Measurements from ENCODE around the gene SRGAP3.

Gene SRGAP3

GRCh38 chr3:8983591-8983990, 265.9 kb downstream of the SRGAP3 start:
- Histone ChIP-seq H3K4me3 (ENCODE audit: low read length in 2 of 2) (no peak overlapping the region), H3K27ac (ENCODE audit: low read depth in 2 of 2, low read length in 2 of 2) (no peak overlapping the region), H3K36me3 (ENCODE audit: control insufficient read depth in 2 of 2, insufficient read depth in 2 of 2, low read length in 2 of 2) (no peaks in the 10 kb centered on the region), H3K9me3 (ENCODE audit: control insufficient read depth in 2 of 2, low read length in 2 of 2) (peaks cover 0 to 7% of the 10 kb centered on the region in 2 donors), H3K27me3 (ENCODE audit: control insufficient read depth in 2 of 2, insufficient read depth in 2 of 2, low read length in 2 of 2) (no peaks in the 10 kb centered on the region), H3K4me1 (ENCODE audit: control insufficient read depth in 2 of 2, insufficient read depth in 2 of 2, low read length in 2 of 2) (peaks cover 3 to 8% of the 10 kb centered on the region in 2 donors), H3K9ac (ENCODE audit: low read depth in 1 of 2, low read length in 2 of 2) (no peak overlapping the region)

DNA sequence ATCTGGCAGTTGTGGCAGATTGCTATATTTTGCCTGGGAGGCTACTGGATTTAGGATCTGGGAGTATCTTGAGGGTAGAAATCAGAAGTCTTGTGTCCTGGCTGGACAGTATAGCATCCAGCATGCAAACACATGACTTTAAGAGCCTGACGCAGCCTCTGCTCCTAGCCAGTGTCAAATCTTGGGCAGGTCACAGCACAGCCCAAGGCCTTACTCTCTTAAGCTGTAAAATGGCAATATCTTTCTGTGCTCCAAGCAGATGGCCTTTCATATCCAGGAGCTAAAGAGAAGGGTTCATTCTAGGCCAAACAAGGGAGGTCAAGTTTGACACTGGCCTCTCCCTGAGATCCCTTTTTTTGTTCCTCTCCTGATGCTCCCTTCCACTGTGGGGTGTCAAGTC, 266.4 kb downstream of the SRGAP3 start:
- peaks cover 0 to 7% of the 10 kb centered on the region in 2 donors for H3K9me3 ChIP-seq (ENCODE audit: control insufficient read depth in 2 of 2, low read length in 2 of 2)
- no peak overlapping the region for H3K27ac ChIP-seq (ENCODE audit: low read depth in 2 of 2, low read length in 2 of 2)
- H3K27me3 ChIP-seq (ENCODE audit: control insufficient read depth in 2 of 2, insufficient read depth in 2 of 2, low read length in 2 of 2) = no peaks in the 10 kb centered on the region
- peaks cover 3 to 8% of the 10 kb centered on the region in 2 donors for H3K4me1 ChIP-seq (ENCODE audit: control insufficient read depth in 2 of 2, insufficient read depth in 2 of 2, low read length in 2 of 2)
- H3K9ac ChIP-seq (ENCODE audit: low read depth in 1 of 2, low read length in 2 of 2) = no peak overlapping the region
- no peaks in the 10 kb centered on the region for H3K36me3 ChIP-seq (ENCODE audit: control insufficient read depth in 2 of 2, insufficient read depth in 2 of 2, low read length in 2 of 2)
- no peak overlapping the region for H3K4me3 ChIP-seq (ENCODE audit: low read length in 2 of 2)

GRCh38 chr3:8982509-8982908, 266.9 kb downstream of the SRGAP3 start:
- Histone ChIP-seq H3K27me3 (ENCODE audit: control insufficient read depth in 2 of 2, insufficient read depth in 2 of 2, low read length in 2 of 2) (no peaks in the 10 kb centered on the region), H3K9me3 (ENCODE audit: control insufficient read depth in 2 of 2, low read length in 2 of 2) (peaks cover 0 to 7% of the 10 kb centered on the region in 2 donors), H3K27ac (ENCODE audit: low read depth in 2 of 2, low read length in 2 of 2) (no peak overlapping the region), H3K9ac (ENCODE audit: low read depth in 1 of 2, low read length in 2 of 2) (no peak overlapping the region), H3K36me3 (ENCODE audit: control insufficient read depth in 2 of 2, insufficient read depth in 2 of 2, low read length in 2 of 2) (no peaks in the 10 kb centered on the region), H3K4me3 (ENCODE audit: low read length in 2 of 2) (no peak overlapping the region), H3K4me1 (ENCODE audit: control insufficient read depth in 2 of 2, insufficient read depth in 2 of 2, low read length in 2 of 2) (peaks cover 3 to 8% of the 10 kb centered on the region in 2 donors)

- no peak overlapping the region for H3K9ac ChIP-seq (ENCODE audit: low read depth in 1 of 2, low read length in 2 of 2)
Observed at GRCh38 chr3:8981700-8982099, 267.7 kb downstream of the SRGAP3 start.

DNA sequence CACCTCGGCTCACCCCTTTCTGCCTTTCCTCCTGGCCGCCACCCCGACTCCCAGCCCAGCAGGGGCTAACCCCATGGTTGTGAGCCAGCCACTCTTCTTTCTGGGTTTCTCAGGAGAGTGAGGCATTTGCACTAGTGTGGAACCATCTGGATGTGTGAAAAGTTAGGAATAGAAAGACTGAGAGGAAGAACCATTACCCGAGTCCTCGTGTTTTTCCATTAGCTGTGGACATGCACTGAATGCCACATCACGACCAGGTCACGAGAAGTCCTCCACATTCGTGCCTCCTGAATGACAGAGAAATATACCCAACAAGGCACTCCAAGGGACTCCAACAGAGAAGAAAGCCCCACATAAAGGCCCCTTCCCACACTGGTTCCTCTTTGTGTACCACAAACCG, 268.1 kb downstream of the SRGAP3 start:
- H3K4me1 ChIP-seq (ENCODE audit: control insufficient read depth in 2 of 2, insufficient read depth in 2 of 2, low read length in 2 of 2) = peaks cover 3 to 8% of the 10 kb centered on the region in 2 donors

More at GRCh38 chr3:8981700-8982099, 267.7 kb downstream of the SRGAP3 start:
- no peak overlapping the region for H3K27ac ChIP-seq (ENCODE audit: low read depth in 2 of 2, low read length in 2 of 2)
- no peaks in the 10 kb centered on the region for H3K36me3 ChIP-seq (ENCODE audit: control insufficient read depth in 2 of 2, insufficient read depth in 2 of 2, low read length in 2 of 2)
- no peak overlapping the region for H3K4me3 ChIP-seq (ENCODE audit: low read length in 2 of 2)
- peaks cover 3 to 8% of the 10 kb centered on the region in 2 donors for H3K4me1 ChIP-seq (ENCODE audit: control insufficient read depth in 2 of 2, insufficient read depth in 2 of 2, low read length in 2 of 2)
- H3K9me3 ChIP-seq (ENCODE audit: control insufficient read depth in 2 of 2, low read length in 2 of 2) = peaks cover 0 to 7% of the 10 kb centered on the region in 2 donors
- H3K27me3 ChIP-seq (ENCODE audit: control insufficient read depth in 2 of 2, insufficient read depth in 2 of 2, low read length in 2 of 2) = no peaks in the 10 kb centered on the region

DNA sequence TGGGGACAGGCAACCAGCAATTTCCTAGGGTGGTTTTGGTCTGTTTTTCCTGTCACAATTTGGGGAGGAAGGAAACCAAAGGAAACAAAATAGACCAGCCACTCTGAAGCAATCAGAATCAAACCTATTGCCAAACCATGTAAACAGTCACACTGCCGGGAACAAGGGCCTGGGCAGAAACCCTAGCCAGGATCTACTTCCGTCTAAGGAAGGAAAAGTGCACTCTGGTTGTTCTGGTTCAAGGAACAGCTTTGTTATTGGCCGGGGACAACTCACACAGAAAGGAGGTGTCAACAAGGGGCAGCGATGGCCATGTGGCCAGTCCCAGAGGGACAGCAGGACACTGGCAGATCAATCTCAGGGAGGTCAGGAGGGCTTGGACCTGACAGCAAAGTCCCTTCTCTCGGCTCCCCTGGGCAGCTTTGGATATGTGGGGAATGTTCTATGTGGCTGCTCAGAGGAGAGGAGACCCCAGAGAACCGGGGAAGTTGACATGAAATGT, 268.6 kb downstream of the SRGAP3 start:
- H3K27ac ChIP-seq (ENCODE audit: low read depth in 2 of 2, low read length in 2 of 2) = no peak overlapping the region

More for the DNA sequence above, 268.1 kb downstream of the SRGAP3 start:
- Histone ChIP-seq H3K9ac (ENCODE audit: low read depth in 1 of 2, low read length in 2 of 2) (no peak overlapping the region), H3K27ac (ENCODE audit: low read depth in 2 of 2, low read length in 2 of 2) (no peak overlapping the region), H3K4me3 (ENCODE audit: low read length in 2 of 2) (no peak overlapping the region), H3K36me3 (ENCODE audit: control insufficient read depth in 2 of 2, insufficient read depth in 2 of 2, low read length in 2 of 2) (no peaks in the 10 kb centered on the region), H3K27me3 (ENCODE audit: control insufficient read depth in 2 of 2, insufficient read depth in 2 of 2, low read length in 2 of 2) (no peaks in the 10 kb centered on the region), H3K9me3 (ENCODE audit: control insufficient read depth in 2 of 2, low read length in 2 of 2) (peaks cover 0 to 7% of the 10 kb centered on the region in 2 donors)

DNA sequence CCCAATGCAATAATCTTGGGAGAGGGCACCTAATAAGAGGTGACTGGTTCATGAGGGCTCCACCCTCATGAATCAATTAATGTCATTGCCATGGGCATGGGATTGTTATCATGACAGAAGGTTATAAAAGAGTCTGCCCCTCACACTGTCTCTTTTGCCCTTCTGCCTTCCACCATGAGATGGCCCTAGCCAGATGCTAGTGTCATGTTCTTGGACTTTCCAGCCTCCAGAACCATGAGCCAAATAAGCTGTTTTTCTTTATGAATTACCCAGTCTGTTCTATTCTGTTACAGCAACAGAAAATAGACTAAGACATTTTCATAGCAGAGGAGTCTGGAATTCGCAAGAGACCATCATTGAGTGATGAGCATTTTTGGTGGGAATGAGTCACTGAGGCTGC, 270.2 kb downstream of the SRGAP3 start:
- Histone ChIP-seq H3K4me3 (ENCODE audit: low read length in 2 of 2) (no peak overlapping the region), H3K36me3 (ENCODE audit: control insufficient read depth in 2 of 2, insufficient read depth in 2 of 2, low read length in 2 of 2) (no peaks in the 10 kb centered on the region), H3K9me3 (ENCODE audit: control insufficient read depth in 2 of 2, low read length in 2 of 2) (peaks cover 0 to 7% of the 10 kb centered on the region in 2 donors), H3K9ac (ENCODE audit: low read depth in 1 of 2, low read length in 2 of 2) (no peak overlapping the region), H3K4me1 (ENCODE audit: control insufficient read depth in 2 of 2, insufficient read depth in 2 of 2, low read length in 2 of 2) (peaks cover 3 to 8% of the 10 kb centered on the region in 2 donors), H3K27ac (ENCODE audit: low read depth in 2 of 2, low read length in 2 of 2) (no peak overlapping the region), H3K27me3 (ENCODE audit: control insufficient read depth in 2 of 2, insufficient read depth in 2 of 2, low read length in 2 of 2) (no peaks in the 10 kb centered on the region)

More for the DNA sequence above, 268.6 kb downstream of the SRGAP3 start:
- no peaks in the 10 kb centered on the region for H3K27me3 ChIP-seq (ENCODE audit: control insufficient read depth in 2 of 2, insufficient read depth in 2 of 2, low read length in 2 of 2)
- H3K4me1 ChIP-seq (ENCODE audit: control insufficient read depth in 2 of 2, insufficient read depth in 2 of 2, low read length in 2 of 2) = peaks cover 3 to 8% of the 10 kb centered on the region in 2 donors
- H3K36me3 ChIP-seq (ENCODE audit: control insufficient read depth in 2 of 2, insufficient read depth in 2 of 2, low read length in 2 of 2) = no peaks in the 10 kb centered on the region
- H3K9ac ChIP-seq (ENCODE audit: low read depth in 1 of 2, low read length in 2 of 2) = no peak overlapping the region
- peaks cover 0 to 7% of the 10 kb centered on the region in 2 donors for H3K9me3 ChIP-seq (ENCODE audit: control insufficient read depth in 2 of 2, low read length in 2 of 2)
- no peak overlapping the region for H3K4me3 ChIP-seq (ENCODE audit: low read length in 2 of 2)

GRCh38 chr3:8978551-8978950, 270.9 kb downstream of the SRGAP3 start:
- no peaks in the 10 kb centered on the region for H3K27me3 ChIP-seq (ENCODE audit: control insufficient read depth in 2 of 2, insufficient read depth in 2 of 2, low read length in 2 of 2)
- no peaks in the 10 kb centered on the region for H3K36me3 ChIP-seq (ENCODE audit: control insufficient read depth in 2 of 2, insufficient read depth in 2 of 2, low read length in 2 of 2)
- H3K9me3 ChIP-seq (ENCODE audit: control insufficient read depth in 2 of 2, low read length in 2 of 2) = peaks cover 0 to 7% of the 10 kb centered on the region in 2 donors
- H3K9ac ChIP-seq (ENCODE audit: low read depth in 1 of 2, low read length in 2 of 2) = no peak overlapping the region
- H3K4me3 ChIP-seq (ENCODE audit: low read length in 2 of 2) = no peak overlapping the region
- peaks cover under 1 to 2% of the 10 kb centered on the region in 2 donors for H3K4me1 ChIP-seq (ENCODE audit: control insufficient read depth in 2 of 2, insufficient read depth in 2 of 2, low read length in 2 of 2)
- no peak overlapping the region for H3K27ac ChIP-seq (ENCODE audit: low read depth in 2 of 2, low read length in 2 of 2)

DNA sequence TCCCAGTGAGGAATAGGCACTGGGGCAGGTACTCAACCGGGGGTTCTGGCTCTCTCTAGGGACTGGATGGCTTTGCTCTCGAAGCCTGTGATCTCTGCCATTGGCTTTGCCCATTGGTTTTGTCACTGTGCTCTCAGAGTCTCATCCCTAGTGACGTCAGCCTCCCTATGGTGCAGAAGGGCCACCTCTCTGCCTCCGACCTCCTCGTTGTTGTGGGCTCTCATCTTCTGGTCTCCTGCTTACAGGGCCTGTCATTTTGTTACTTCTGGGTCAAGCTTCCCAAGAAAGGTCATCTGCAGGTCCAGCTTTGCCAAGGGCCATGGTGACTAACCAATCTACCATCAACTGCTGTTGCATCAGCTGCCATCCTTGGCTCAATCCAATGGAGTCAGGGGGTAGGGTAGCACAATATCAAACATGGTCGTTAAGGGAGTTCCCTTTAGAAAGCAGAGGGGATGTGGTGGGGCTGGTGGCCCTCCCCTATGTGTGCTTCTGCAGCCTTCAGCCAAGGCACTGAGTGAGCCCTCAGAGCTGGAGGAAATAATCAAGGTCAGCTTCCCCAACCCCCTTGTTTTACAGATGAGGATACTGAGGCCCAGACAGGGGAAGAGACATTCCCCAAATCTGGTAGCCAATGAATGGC, 272.8 kb downstream of the SRGAP3 start:
- H3K4me3 ChIP-seq (ENCODE audit: low read length in 2 of 2) = no peak overlapping the region
- H3K9me3 ChIP-seq (ENCODE audit: control insufficient read depth in 2 of 2, low read length in 2 of 2) = peaks cover 0 to 7% of the 10 kb centered on the region in 2 donors
- H3K4me1 ChIP-seq (ENCODE audit: control insufficient read depth in 2 of 2, insufficient read depth in 2 of 2, low read length in 2 of 2) = no peaks in the 10 kb centered on the region
- no peaks in the 10 kb centered on the region for H3K36me3 ChIP-seq (ENCODE audit: control insufficient read depth in 2 of 2, insufficient read depth in 2 of 2, low read length in 2 of 2)
- H3K27ac ChIP-seq (ENCODE audit: low read depth in 2 of 2, low read length in 2 of 2) = no peak overlapping the region
- no peak overlapping the region for H3K9ac ChIP-seq (ENCODE audit: low read depth in 1 of 2, low read length in 2 of 2)
- no peaks in the 10 kb centered on the region for H3K27me3 ChIP-seq (ENCODE audit: control insufficient read depth in 2 of 2, insufficient read depth in 2 of 2, low read length in 2 of 2)

- Histone ChIP-seq H3K4me1 (ENCODE audit: control insufficient read depth in 2 of 2, insufficient read depth in 2 of 2, low read length in 2 of 2) (no peaks in the 10 kb centered on the region), H3K4me3 (ENCODE audit: low read length in 2 of 2) (no peak overlapping the region), H3K9ac (ENCODE audit: low read depth in 1 of 2, low read length in 2 of 2) (no peak overlapping the region), H3K27ac (ENCODE audit: low read depth in 2 of 2, low read length in 2 of 2) (no peak overlapping the region), H3K36me3 (ENCODE audit: control insufficient read depth in 2 of 2, insufficient read depth in 2 of 2, low read length in 2 of 2) (no peaks in the 10 kb centered on the region), H3K27me3 (ENCODE audit: control insufficient read depth in 2 of 2, insufficient read depth in 2 of 2, low read length in 2 of 2) (no peaks in the 10 kb centered on the region), H3K9me3 (ENCODE audit: control insufficient read depth in 2 of 2, low read length in 2 of 2) (peaks cover 0 to 7% of the 10 kb centered on the region in 2 donors)
Observed at GRCh38 chr3:8975081-8976020, 274.1 kb downstream of the SRGAP3 start.

All from mucosa of rectum (tissue), 2 donors.